GM12878 (cell line): Measurements from ENCODE around the gene LRRC8D. TPM values are rescaled to one million over a fixed set of nuclear protein-coding genes. Genes with fewer than 3 reads are reported as not detected.

Experiments used
- ATAC-seq: fragments of 200-7000 bp; cut with Tn5 transposase; 3 replicates; pipeline ENCODE4 v1.9.1; 2020; ENCODE audit warnings: mild to moderate bottlenecking, moderate library complexity
- BruUV-seq: library from RNA; stranded (reverse); fragments of 400-500 nt; replicated peaks from 2 replicates; lab custom pipeline; 2021; lab: Mats Ljungman, UMichigan
- CTCF ChIA-PET: fragments of 300-600 bp; sonication (Branson Sonifier 250); formaldehyde crosslinking; extraction: SDS; loops from one replicate; lab custom pipeline; 2021; ENCODE audit warnings: inconsistent platforms; lab: Yijun Ruan, JAX
- POLR2A ChIA-PET: fragments of 350-600 bp; formaldehyde crosslinking; extraction: SDS; loops from one replicate; lab custom pipeline; 2021; ENCODE audit warnings: inconsistent platforms; lab: Charles Lee
- RAD21 ChIA-PET: fragments of 300-600 bp; sonication (Branson Sonifier 250); formaldehyde crosslinking; loops from one replicate; lab custom pipeline; 2023; ENCODE audit warnings: antibody characterized with exemption; ENCODE audit not compliant: unreplicated experiment; lab: Charles Lee
- SMC1A ChIA-PET: fragments of 300-600 bp; sonication (Branson Sonifier 250); formaldehyde crosslinking; loops from one replicate; lab custom pipeline; 2023; ENCODE audit not compliant: unreplicated experiment, uncharacterized antibody; lab: Charles Lee
- DNase-seq: peaks from one replicate; pipeline ENCODE4 v3.0.0-alpha.2; 2011; ENCODE audit warnings: low read depth, low spot score
- FAIRE-seq: peaks from 3 replicates; lab custom pipeline; 2011; peaks lifted over from hg19 to GRCh38; lab: Jason Lieb, UNC
- H2AFZ ChIP-seq: 2 replicates; pipeline ENCODE4 v1.6.0; 2011; ENCODE audit warnings: low read depth, low read length, control low read depth; ENCODE audit not compliant: control insufficient read depth
- H3K27ac ChIP-seq: 2 replicates; pipeline ENCODE4 v1.5.1; 2011; ENCODE audit warnings: control low read depth; ENCODE audit not compliant: control insufficient read depth, insufficient read depth
- H3K27me3 ChIP-seq, 2 experiments: replicated peaks in 1 of 2; 2 replicates each; pipeline versions ENCODE4 v1.6.0 to v1.6.1; 2011; ENCODE audit warnings: low read length in 1 of 2; ENCODE audit not compliant: control insufficient read depth in 2 of 2, insufficient read depth in 2 of 2
- H3K36me3 ChIP-seq, 2 experiments: 2 replicates each; pipeline ENCODE4 v1.5.1; 2011; ENCODE audit warnings: low read length in 1 of 2; ENCODE audit not compliant: control insufficient read depth in 2 of 2, insufficient read depth in 2 of 2
- H3K4me1 ChIP-seq: 2 replicates; pipeline ENCODE4 v1.6.1; 2011; ENCODE audit warnings: mild to moderate bottlenecking, low read length, moderate library complexity, mixed read lengths; ENCODE audit not compliant: control insufficient read depth, insufficient read depth
- H3K4me2 ChIP-seq: 2 replicates; pipeline ENCODE4 v1.6.0; 2011; ENCODE audit warnings: control low read depth; ENCODE audit not compliant: control insufficient read depth, insufficient read depth
- H3K4me3 ChIP-seq: fragments of 200-600 bp; sonication (generic); 2 replicates; pipeline ENCODE4 v1.5.1; 2016
- H3K79me2 ChIP-seq: 2 replicates; pipeline ENCODE4 v1.6.0; 2011; ENCODE audit warnings: low read length; ENCODE audit not compliant: control insufficient read depth, insufficient read depth
- H3K9ac ChIP-seq: 2 replicates; pipeline ENCODE4 v1.8.0; 2011; ENCODE audit warnings: low read length, control low read depth, mixed read lengths; ENCODE audit not compliant: control insufficient read depth, insufficient read depth
- H3K9me3 ChIP-seq: replicated peaks from 3 replicates; pipeline ENCODE4 v1.5.1; 2011; ENCODE audit warnings: mild to moderate bottlenecking, low read length; ENCODE audit not compliant: control insufficient read depth, insufficient read depth
- H4K20me1 ChIP-seq: 2 replicates; pipeline ENCODE4 v1.6.0; 2011; ENCODE audit not compliant: control insufficient read depth, insufficient read depth
- BCLAF1 ChIP-seq: fragments of 450-650 bp; IDR thresholded peaks from 2 replicates; pipeline ENCODE4 v1.6.1; 2017; ENCODE audit warnings: antibody characterized with exemption, mild to moderate bottlenecking, moderate library complexity
- BHLHE40 ChIP-seq, 2 experiments: fragments of 450-650 bp in 1 of 2; IDR thresholded peaks; 2 replicates each; pipeline ENCODE4 v1.6.1; 2011 to 2017; ENCODE audit warnings: low read depth in 2 of 2, borderline replicate concordance in 1 of 2, improper control_type of control experiment in 1 of 2, low read length in 1 of 2, mild to moderate bottlenecking in 1 of 2
- BRCA1 ChIP-seq: IDR thresholded peaks from 2 replicates; pipeline ENCODE4 v1.6.1; 2011; ENCODE audit warnings: low read depth, low read length, improper control_type of control experiment
- CBX3 ChIP-seq: fragments of 200-600 bp; sonication (generic); IDR thresholded peaks from 2 replicates; pipeline ENCODE4 v1.6.1; 2016; ENCODE audit warnings: low read depth, borderline replicate concordance
- IRF4 ChIP-seq: IDR thresholded peaks from 2 replicates; pipeline ENCODE4 v1.6.1; 2011; ENCODE audit warnings: low read depth, low read length
- JUNB ChIP-seq: IDR thresholded peaks from 2 replicates; pipeline ENCODE4 v1.6.1; 2016; ENCODE audit warnings: antibody characterized with exemption, mild to moderate bottlenecking
- MEF2A ChIP-seq: IDR thresholded peaks from 2 replicates; pipeline ENCODE4 v1.6.1; 2011; ENCODE audit warnings: low read depth, mild to moderate bottlenecking, low read length, moderate library complexity; ENCODE audit not compliant: insufficient read depth
- MYC ChIP-seq: IDR thresholded peaks from 2 replicates; pipeline ENCODE4 v1.6.1; 2011; ENCODE audit warnings: mild to moderate bottlenecking, low read length, moderate library complexity, inconsistent platforms; ENCODE audit not compliant: insufficient read depth, insufficient replicate concordance, insufficient read length, severe bottlenecking
- NRF1 ChIP-seq: conservative IDR thresholded peaks from 2 replicates; pipeline ENCODE4 v1.6.1; 2011; ENCODE audit warnings: mild to moderate bottlenecking, low read depth, low read length, improper control_type of control experiment
- TARDBP ChIP-seq: IDR thresholded peaks from 2 replicates; pipeline ENCODE4 v1.6.1; 2016; ENCODE audit warnings: borderline replicate concordance
- TCF3 ChIP-seq: IDR thresholded peaks from 2 replicates; pipeline ENCODE4 v1.6.1; 2012; ENCODE audit warnings: low read depth, mild to moderate bottlenecking, low read length, borderline replicate concordance; ENCODE audit not compliant: insufficient read depth
- WRNIP1 ChIP-seq: IDR thresholded peaks from 2 replicates; pipeline ENCODE4 v1.6.1; 2011; ENCODE audit warnings: low read depth, low read length, improper control_type of control experiment, borderline replicate concordance
- YBX1 ChIP-seq: fragments of 450-650 bp; IDR thresholded peaks from 2 replicates; pipeline ENCODE4 v1.6.1; 2016; ENCODE audit warnings: antibody characterized with exemption
- WGBS: methylation state at CpG from one replicate; pipeline ENCODE4 v1.1.6; 2016; ENCODE audit warnings: low lambda C conversion rate; ENCODE audit not compliant: insufficient replicate concordance, insufficient coverage; ENCODE audit errors: missing lambda C conversion rate; 5-methylcytosine and 5-hydroxymethylcytosine counted together
- in situ Hi-C: fragments of 300-500 bp; cut with MboI; formaldehyde crosslinking; loops from 9 replicates; pipeline ENCODE4 v1.14.3; 2018; ENCODE audit warnings: mixed read lengths
- intact Hi-C: fragments of 100-400 bp; cut with micrococcal nuclease; formaldehyde crosslinking; loops from one replicate; pipeline ENCODE4 v1.14.2; 2022; ENCODE audit not compliant: unreplicated experiment
- polyA plus RNA-seq, 11 experiments: library from polyadenylated mRNA; depleted of rRNA in 4 of 11; unstranded in 6 of 11; stranded (reverse) in 5 of 11; fragments of >200 nt; fragmentation: Nextera tagmentation in 4 of 11; fragmentation: Illumina TruSeq in 1 of 11; extraction: Ambion mirVana in 4 of 11; extraction: Trizol in 1 of 11; gene quantifications; 1 replicate in 1 of 11; 2 replicates in 10 of 11; pipeline versions ENCODE4 v1.2.1 to v1.2.3, GENCODE V29; 2011 to 2016; ENCODE audit warnings: inconsistent platforms in 2 of 11, missing spikeins in 2 of 11, low read depth in 1 of 11
- total RNA-seq, 4 experiments: library from RNA; depleted of rRNA in 3 of 4; stranded (reverse); fragments of >200 nt in 3 of 4; fragmentation: Illumina TruSeq in 1 of 4; extraction: Trizol in 1 of 4; gene quantifications; 2 replicates each; pipeline versions ENCODE4 v1.2.1 to v1.2.3, GENCODE V29; 2013 to 2021
- TF ChIP-seq, protein P1 (sequence below): fragments of 450-650 bp; IDR thresholded peaks from 2 replicates; pipeline ENCODE4 v1.6.1; 2017; ENCODE audit warnings: low read depth, mild to moderate bottlenecking, moderate library complexity
- TF ChIP-seq, protein P2 (sequence below): IDR thresholded peaks from 2 replicates; pipeline ENCODE4 v1.6.1; 2012; ENCODE audit warnings: low read length, inconsistent platforms

The LRRC8D gene
- total and polyA plus RNA-seq, 10 of the 15 experiments (the other 5 are each of a cell fraction or from before 2014, with no cell fraction given): 5.6 to 44.1 (median 26.8) TPM

- H3K9me3 ChIP-seq: no peaks in the 10 kb centered on the region
- H3K27me3 ChIP-seq: no peaks in the 10 kb centered on the region; a peak in 1 of 4 replicates
- H4K20me1 ChIP-seq: no peaks in the 10 kb centered on the region
- in situ Hi-C loops (no loop called here), intact Hi-C loops (no loop called here)
- no peaks in the 10 kb centered on the region for H3K79me2 ChIP-seq
- no TSS peak for BruUV-seq
- whole genome bisulfite sequencing: 50% methylated on average over 2 of the region's 2 CpGs
- ATAC-seq (no peak), DNase-seq (no peak), FAIRE-seq (no peak)
- H3K36me3 ChIP-seq: no peaks in the 10 kb centered on the region
- no peak overlapping the region for H3K27ac ChIP-seq
- H2AFZ ChIP-seq: no peak overlapping the region
- no peak for TF ChIP-seq BHLHE40 (IDR thresholded peaks at IDR 0.05; ENCODE audit: borderline replicate concordance in 1 of 2, low read depth in 2 of 2, low read length in 1 of 2)
- no peak for TF ChIP-seq IRF4
- no peak for TF ChIP-seq CBX3
- TF ChIP-seq YBX1: no peak
- TF ChIP-seq MEF2A: no peak
- TF ChIP-seq TCF3: no peak
- TF ChIP-seq BCLAF1: no peak
- no peak for TF ChIP-seq MYC
- TF ChIP-seq JUNB: no peak
- TF ChIP-seq WRNIP1: no peak
- no peak for TF ChIP-seq BRCA1
- TF ChIP-seq TARDBP: no peak
- TF ChIP-seq NRF1: no peak
- TF ChIP-seq, protein P1, sequence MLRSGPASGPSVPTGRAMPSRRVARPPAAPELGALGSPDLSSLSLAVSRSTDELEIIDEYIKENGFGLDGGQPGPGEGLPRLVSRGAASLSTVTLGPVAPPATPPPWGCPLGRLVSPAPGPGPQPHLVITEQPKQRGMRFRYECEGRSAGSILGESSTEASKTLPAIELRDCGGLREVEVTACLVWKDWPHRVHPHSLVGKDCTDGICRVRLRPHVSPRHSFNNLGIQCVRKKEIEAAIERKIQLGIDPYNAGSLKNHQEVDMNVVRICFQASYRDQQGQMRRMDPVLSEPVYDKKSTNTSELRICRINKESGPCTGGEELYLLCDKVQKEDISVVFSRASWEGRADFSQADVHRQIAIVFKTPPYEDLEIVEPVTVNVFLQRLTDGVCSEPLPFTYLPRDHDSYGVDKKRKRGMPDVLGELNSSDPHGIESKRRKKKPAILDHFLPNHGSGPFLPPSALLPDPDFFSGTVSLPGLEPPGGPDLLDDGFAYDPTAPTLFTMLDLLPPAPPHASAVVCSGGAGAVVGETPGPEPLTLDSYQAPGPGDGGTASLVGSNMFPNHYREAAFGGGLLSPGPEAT: no peak
- TF ChIP-seq, protein P2, sequence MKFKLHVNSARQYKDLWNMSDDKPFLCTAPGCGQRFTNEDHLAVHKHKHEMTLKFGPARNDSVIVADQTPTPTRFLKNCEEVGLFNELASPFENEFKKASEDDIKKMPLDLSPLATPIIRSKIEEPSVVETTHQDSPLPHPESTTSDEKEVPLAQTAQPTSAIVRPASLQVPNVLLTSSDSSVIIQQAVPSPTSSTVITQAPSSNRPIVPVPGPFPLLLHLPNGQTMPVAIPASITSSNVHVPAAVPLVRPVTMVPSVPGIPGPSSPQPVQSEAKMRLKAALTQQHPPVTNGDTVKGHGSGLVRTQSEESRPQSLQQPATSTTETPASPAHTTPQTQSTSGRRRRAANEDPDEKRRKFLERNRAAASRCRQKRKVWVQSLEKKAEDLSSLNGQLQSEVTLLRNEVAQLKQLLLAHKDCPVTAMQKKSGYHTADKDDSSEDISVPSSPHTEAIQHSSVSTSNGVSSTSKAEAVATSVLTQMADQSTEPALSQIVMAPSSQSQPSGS: no peak
- CTCF ChIA-PET: interaction anchor here (0.9 to 4.8 kb wide), 4 partner anchors 11 to 183 kb away, joined by 3 to 71 read pairs (median 6); no protein-coding TSS in a partner anchor
- POLR2A ChIA-PET: interaction anchor here (0.6 kb wide), 1 partner anchor 156 kb away, joined by 3 read pairs; no protein-coding TSS in a partner anchor
- H3K4me3 ChIP-seq: no peak overlapping the region
- H3K4me1 ChIP-seq: peaks cover 5% of the 10 kb centered on the region; the same call in 1 of the 2 replicates
- H3K4me2 ChIP-seq: no peak overlapping the region
- H3K9ac ChIP-seq: no peak overlapping the region
- SMC1A ChIA-PET: interaction anchor here (0.6 to 5.3 kb wide), 9 partner anchors 14 to 179 kb away, joined by 3 to 41 read pairs (median 4); partner anchors contain the start of gene LRRC8D
- RAD21 ChIA-PET: interaction anchor here (0.7 kb wide), 1 partner anchor 26 kb away, joined by 3 read pairs; no protein-coding TSS in a partner anchor
Observed at GRCh38 chr1:89807503-89807902, 13.3 kb upstream of the LRRC8D start.
